ENCODE data around the gene PAX4. TPM values are rescaled to one million over a fixed set of nuclear protein-coding genes. Genes with fewer than 3 reads are reported as not detected.

The PAX4 gene
- total and polyA plus RNA-seq, 2 donors (not counting 3 experiments of a cell fraction or from before 2014, with no cell fraction given), result not detected

DNA sequence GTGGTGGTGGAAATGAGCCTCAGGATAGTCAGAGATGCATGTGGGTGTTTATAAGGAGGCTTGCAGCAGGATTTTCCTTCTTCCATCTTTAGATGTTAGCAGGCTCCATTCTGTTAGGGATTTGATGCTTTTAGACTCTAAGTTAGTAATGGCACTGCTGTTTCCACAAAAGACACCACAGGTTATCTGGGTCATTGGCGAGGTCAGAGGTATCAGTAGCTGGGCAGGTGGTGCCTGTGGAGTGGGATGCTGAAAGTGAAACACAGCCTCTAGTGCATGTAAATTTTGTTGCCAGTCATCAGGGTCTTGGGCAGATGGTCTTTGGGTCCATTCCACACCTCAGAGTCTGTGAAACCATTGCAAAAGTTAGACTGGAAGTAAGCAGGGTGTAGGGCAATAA lies 833 bp upstream of the PAX4 start:
- H3K9me3 ChIP-seq (replicated peaks; ENCODE audit: control insufficient read depth, insufficient read depth, low read length), result no peaks in the 10 kb centered on the region
- H3K4me3 ChIP-seq (replicated peaks in 1 of 3; ENCODE audit: insufficient read depth in 1 of 3, low read depth in 1 of 3, low read length in 3 of 3), result no peak overlapping the region
- H3K27ac ChIP-seq (ENCODE audit: insufficient read depth, low read depth, low read length), result no peak overlapping the region
- no peaks in the 10 kb centered on the region for H3K79me2 ChIP-seq (ENCODE audit: control insufficient read depth, insufficient read depth, low read length)
- no peak for TF ChIP-seq MYC (IDR thresholded peaks at IDR 0.05; ENCODE audit: low read depth, low read length)
- no peak for TF ChIP-seq GATA2 (IDR thresholded peaks at IDR 0.05; ENCODE audit: insufficient read depth, insufficient read length, low read depth, low read length)
- no peak for TF ChIP-seq FOS (IDR thresholded peaks at IDR 0.05; ENCODE audit: borderline replicate concordance, insufficient read depth, low read length)
- no peak for TF ChIP-seq POLR2AphosphoS5 (IDR thresholded peaks at IDR 0.05; ENCODE audit: insufficient read depth, low read depth, low read length)
- TF ChIP-seq POLR2A (IDR thresholded peaks at IDR 0.05; ENCODE audit: low read depth, low read length), result no peak
- no peak for TF ChIP-seq JUN (IDR thresholded peaks at IDR 0.05; ENCODE audit: borderline replicate concordance, insufficient read depth, insufficient read length, low read depth)
- TF ChIP-seq, protein P1, sequence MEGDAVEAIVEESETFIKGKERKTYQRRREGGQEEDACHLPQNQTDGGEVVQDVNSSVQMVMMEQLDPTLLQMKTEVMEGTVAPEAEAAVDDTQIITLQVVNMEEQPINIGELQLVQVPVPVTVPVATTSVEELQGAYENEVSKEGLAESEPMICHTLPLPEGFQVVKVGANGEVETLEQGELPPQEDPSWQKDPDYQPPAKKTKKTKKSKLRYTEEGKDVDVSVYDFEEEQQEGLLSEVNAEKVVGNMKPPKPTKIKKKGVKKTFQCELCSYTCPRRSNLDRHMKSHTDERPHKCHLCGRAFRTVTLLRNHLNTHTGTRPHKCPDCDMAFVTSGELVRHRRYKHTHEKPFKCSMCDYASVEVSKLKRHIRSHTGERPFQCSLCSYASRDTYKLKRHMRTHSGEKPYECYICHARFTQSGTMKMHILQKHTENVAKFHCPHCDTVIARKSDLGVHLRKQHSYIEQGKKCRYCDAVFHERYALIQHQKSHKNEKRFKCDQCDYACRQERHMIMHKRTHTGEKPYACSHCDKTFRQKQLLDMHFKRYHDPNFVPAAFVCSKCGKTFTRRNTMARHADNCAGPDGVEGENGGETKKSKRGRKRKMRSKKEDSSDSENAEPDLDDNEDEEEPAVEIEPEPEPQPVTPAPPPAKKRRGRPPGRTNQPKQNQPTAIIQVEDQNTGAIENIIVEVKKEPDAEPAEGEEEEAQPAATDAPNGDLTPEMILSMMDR (IDR thresholded peaks at IDR 0.05; ENCODE audit: extremely low read depth in 1 of 2, insufficient read depth in 1 of 2, low read depth in 1 of 2, low read length in 2 of 2), result no peak
- TF ChIP-seq, protein P2, sequence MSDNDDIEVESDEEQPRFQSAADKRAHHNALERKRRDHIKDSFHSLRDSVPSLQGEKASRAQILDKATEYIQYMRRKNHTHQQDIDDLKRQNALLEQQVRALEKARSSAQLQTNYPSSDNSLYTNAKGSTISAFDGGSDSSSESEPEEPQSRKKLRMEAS (IDR thresholded peaks at IDR 0.05; ENCODE audit: insufficient read depth, insufficient read length), result no peak
- no peak for TF ChIP-seq EZH2 (IDR thresholded peaks at IDR 0.05; ENCODE audit: borderline replicate concordance, low read depth, low read length, severe bottlenecking)
- H3K4me1 ChIP-seq (ENCODE audit: control insufficient read depth, extremely low read depth, insufficient read depth, low read length), result no peaks in the 10 kb centered on the region
- BruUV-seq (replicated peaks), result no TSS peak
- CTCF ChIA-PET, result no interaction called here
- no peaks in the 10 kb centered on the region for H4K20me1 ChIP-seq (replicated peaks; ENCODE audit: control insufficient read depth, extremely low read depth, insufficient read depth, low read length)
- H3K36me3 ChIP-seq (ENCODE audit: control insufficient read depth in 2 of 2, extremely low read depth in 1 of 2, insufficient read depth in 2 of 2, low read length in 2 of 2), result no peaks in the 10 kb centered on the region
- no peak overlapping the region for H3K9ac ChIP-seq (replicated peaks; ENCODE audit: extremely low read depth, insufficient read depth, low read length)
- dilution Hi-C loops (cut with MboI; ENCODE audit: extremely low pct_ligation_motif_present, low sequenced_read_pairs), result no loop called here
- peaks cover 30 to 40% of the 10 kb centered on the region in 2 experiments for H3K27me3 ChIP-seq (ENCODE audit: control insufficient read depth in 2 of 2, insufficient read depth in 2 of 2, low read length in 2 of 2)
- DNase-seq (ENCODE audit: low read depth, low spot score) (no peak), FAIRE-seq (no peak)
- no peaks in the 10 kb centered on the region for H3K9me1 ChIP-seq (replicated peaks; ENCODE audit: control insufficient read depth, extremely low read depth, insufficient read depth, low read length)
- POLR2A ChIA-PET, result no interaction called here
- no peak overlapping the region for H3K4me2 ChIP-seq (ENCODE audit: insufficient read depth, low read length)
- H2AFZ ChIP-seq (ENCODE audit: low read depth, low read length), result no peak overlapping the region
- intact Hi-C loops (cut with micrococcal nuclease), result loop anchor here (1.0 kb wide), 1 partner anchor 25 kb away; no protein-coding TSS in a partner anchor

Data from endothelial cell of umbilical vein (primary cell).